Measurements from ENCODE around the gene PCDH15. TPM values are rescaled to one million over a fixed set of nuclear protein-coding genes. Genes with fewer than 3 reads are reported as not detected.

Gene PCDH15
- total RNA-seq, 1 donor from 2014 or later = 0.64 TPM

- Mint-ChIP-seq H3K4me1 (ENCODE audit: low read depth, unreplicated experiment) (no peaks in the 10 kb centered on the region), H3K27me3 (ENCODE audit: unreplicated experiment) (no peaks in the 10 kb centered on the region), H3K27ac (ENCODE audit: unreplicated experiment) (no peak overlapping the region), H3K4me3 (ENCODE audit: unreplicated experiment) (no peak overlapping the region), H3K9me3 (ENCODE audit: unreplicated experiment) (no peaks in the 10 kb centered on the region), H3K36me3 (ENCODE audit: unreplicated experiment) (no peaks in the 10 kb centered on the region)
- no peak for TF ChIP-seq CTCF (IDR thresholded peaks at IDR 0.05; ENCODE audit: partially characterized antibody, unreplicated experiment)
- no peak for DNase-seq
Observed at GRCh38 chr10:53898532-53898931, 902.5 kb downstream of the PCDH15 start.

GRCh38 chr10:53894145-53894544, 906.9 kb downstream of the PCDH15 start:
- DNase-seq = no peak

GRCh38 chr10:53893061-53893460, 908.0 kb downstream of the PCDH15 start:
- Mint-ChIP-seq H3K27ac (ENCODE audit: unreplicated experiment) (no peak overlapping the region), H3K4me1 (ENCODE audit: low read depth, unreplicated experiment) (no peaks in the 10 kb centered on the region), H3K4me3 (ENCODE audit: unreplicated experiment) (no peak overlapping the region), H3K36me3 (ENCODE audit: unreplicated experiment) (no peaks in the 10 kb centered on the region), H3K9me3 (ENCODE audit: unreplicated experiment) (no peaks in the 10 kb centered on the region), H3K27me3 (ENCODE audit: unreplicated experiment) (no peaks in the 10 kb centered on the region)
- TF ChIP-seq CTCF (IDR thresholded peaks at IDR 0.05; ENCODE audit: partially characterized antibody, unreplicated experiment) = no peak
- no peak for DNase-seq

More at GRCh38 chr10:53894145-53894544, 906.9 kb downstream of the PCDH15 start:
- no peaks in the 10 kb centered on the region for H3K9me3 Mint-ChIP-seq (ENCODE audit: unreplicated experiment)
- TF ChIP-seq CTCF (IDR thresholded peaks at IDR 0.05; ENCODE audit: partially characterized antibody, unreplicated experiment) = no peak
- H3K4me1 Mint-ChIP-seq (ENCODE audit: low read depth, unreplicated experiment) = no peaks in the 10 kb centered on the region
- no peak overlapping the region for H3K4me3 Mint-ChIP-seq (ENCODE audit: unreplicated experiment)
- no peaks in the 10 kb centered on the region for H3K27me3 Mint-ChIP-seq (ENCODE audit: unreplicated experiment)
- no peak overlapping the region for H3K27ac Mint-ChIP-seq (ENCODE audit: unreplicated experiment)
- no peaks in the 10 kb centered on the region for H3K36me3 Mint-ChIP-seq (ENCODE audit: unreplicated experiment)

- Mint-ChIP-seq H3K27ac (ENCODE audit: unreplicated experiment) (no peak overlapping the region), H3K4me1 (ENCODE audit: low read depth, unreplicated experiment) (no peaks in the 10 kb centered on the region), H3K4me3 (ENCODE audit: unreplicated experiment) (no peak overlapping the region), H3K27me3 (ENCODE audit: unreplicated experiment) (peaks cover 2% of the 10 kb centered on the region), H3K9me3 (ENCODE audit: unreplicated experiment) (no peaks in the 10 kb centered on the region), H3K36me3 (ENCODE audit: unreplicated experiment) (no peaks in the 10 kb centered on the region)
- no peak for TF ChIP-seq CTCF (IDR thresholded peaks at IDR 0.05; ENCODE audit: partially characterized antibody, unreplicated experiment)
- DNase-seq = no peak
Observed at GRCh38 chr10:53886325-53887300, 914.4 kb downstream of the PCDH15 start.

GRCh38 chr10:53864846-53865245, 936.2 kb downstream of the PCDH15 start:
- no peak for DNase-seq
- Mint-ChIP-seq H3K9me3 (ENCODE audit: unreplicated experiment) (no peaks in the 10 kb centered on the region), H3K36me3 (ENCODE audit: unreplicated experiment) (no peaks in the 10 kb centered on the region), H3K27ac (ENCODE audit: unreplicated experiment) (no peak overlapping the region), H3K27me3 (ENCODE audit: unreplicated experiment) (no peaks in the 10 kb centered on the region), H3K4me3 (ENCODE audit: unreplicated experiment) (no peak overlapping the region), H3K4me1 (ENCODE audit: low read depth, unreplicated experiment) (no peaks in the 10 kb centered on the region)
- no peak for TF ChIP-seq CTCF (IDR thresholded peaks at IDR 0.05; ENCODE audit: partially characterized antibody, unreplicated experiment)
